C4-2B (cell line): Measurements from ENCODE around the gene ALDH1L1.

Experiments
- CTCF ChIP-seq: fragments of 450-650 bp; conservative IDR thresholded peaks from 2 replicates; pipeline ENCODE4 v1.5.1; 2017; ENCODE audit warnings: mild to moderate bottlenecking
- ZFX ChIP-seq: fragments of 450-650 bp; IDR thresholded peaks from 2 replicates; pipeline ENCODE4 v1.6.1; 2017

GRCh38 chr3:126170073-126170777, 10.2 kb downstream of the ALDH1L1 start:
- TF ChIP-seq CTCF (no peak), ZFX (no peak)
